GM19238 (cell line): ENCODE data around the gene ENG.
"Not testable (repeated sequence)": the region's sequence is repeated elsewhere in the genome, so short reads cannot be mapped to it uniquely, and the experiment has no call there.

Source experiments
- DNase-seq: peaks from one replicate; pipeline ENCODE4 v3.0.0; 2011; ENCODE audit warnings: low spot score; ENCODE audit not compliant: insufficient read length

ENG gene

DNA sequence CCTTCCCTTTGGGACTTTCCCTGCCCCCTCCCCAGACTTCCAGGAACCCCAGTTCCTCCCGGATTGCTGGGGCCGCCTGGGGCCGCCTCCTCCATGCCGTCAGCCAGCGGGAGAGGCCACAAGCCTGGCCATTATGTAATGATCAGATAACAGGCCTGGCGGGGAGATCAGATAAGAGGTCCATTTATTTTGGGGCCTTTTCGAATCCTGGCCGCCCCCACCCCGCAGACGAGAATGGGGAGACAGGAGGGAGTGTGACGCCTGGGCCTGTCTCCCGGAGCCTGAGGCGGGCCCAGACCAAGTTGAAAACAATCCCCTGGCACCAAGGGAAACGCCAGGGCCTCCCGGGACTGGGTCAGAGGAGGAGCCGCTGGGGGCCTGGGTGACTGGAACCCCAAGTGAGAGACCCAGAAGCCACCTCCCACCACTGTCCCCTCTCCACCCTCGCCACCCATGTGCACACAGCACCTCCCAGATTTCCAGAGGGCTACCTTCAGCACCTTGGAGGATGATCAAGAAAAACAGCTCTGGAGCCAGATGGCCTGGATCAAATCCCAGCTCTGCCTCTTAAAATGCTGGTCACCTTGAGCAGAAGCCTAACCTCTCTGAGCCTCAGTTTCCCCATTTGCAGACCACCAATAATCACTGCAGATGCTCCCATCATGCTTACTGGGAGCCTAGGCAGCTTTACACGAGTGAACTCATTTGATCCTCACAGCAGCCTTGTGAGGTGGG lies 7.8 kb downstream of the ENG start:
- DNase-seq: no peak

DNA sequence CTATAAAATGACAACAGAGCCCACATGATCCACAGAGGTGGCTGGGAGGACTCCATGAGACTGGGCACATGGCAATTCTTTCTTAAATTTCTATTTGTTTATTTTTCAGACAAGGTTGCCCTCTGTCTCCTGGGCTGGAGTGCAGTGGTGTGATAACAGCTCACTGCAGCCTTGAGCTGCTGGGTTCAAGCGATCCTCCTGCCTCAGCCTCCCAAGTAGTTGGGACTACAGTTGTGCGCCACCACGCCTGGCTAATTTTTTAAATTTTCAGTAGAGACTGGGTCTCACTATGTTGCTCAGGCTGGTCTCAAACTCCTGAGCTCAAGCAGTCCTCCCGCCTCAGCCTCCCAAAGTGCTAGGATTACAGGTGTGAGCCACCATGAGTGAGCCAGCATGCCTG lies 8.8 kb downstream of the ENG start:
- DNase-seq: not testable (repeated sequence)

DNA sequence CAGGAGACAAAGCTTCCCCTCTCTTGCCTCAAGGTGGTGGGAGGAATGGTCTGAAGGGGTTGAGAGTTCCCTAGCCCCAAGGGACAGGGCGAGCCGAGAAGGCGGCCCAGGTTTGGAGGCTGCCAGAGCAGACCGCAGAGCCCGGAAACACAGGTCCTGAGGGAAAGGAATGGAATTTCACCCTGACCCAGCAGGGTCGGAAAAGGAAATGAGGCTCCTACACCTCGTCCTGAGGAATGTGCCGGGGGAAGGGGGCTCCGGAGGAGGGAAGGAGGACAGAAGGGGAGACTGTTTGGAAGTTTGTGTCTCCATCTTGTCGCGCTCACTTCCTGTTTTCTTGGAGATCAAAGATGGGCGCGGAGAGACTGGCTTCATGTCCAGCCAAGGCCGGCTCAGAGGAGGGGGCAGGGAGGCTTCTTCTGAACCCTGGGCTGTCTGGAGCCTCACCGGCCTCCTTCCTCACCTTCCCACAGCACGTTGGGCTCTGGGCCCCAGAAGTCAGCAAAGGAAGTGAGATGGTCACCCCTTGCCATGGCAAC lies 9.6 kb downstream of the ENG start:
- DNase-seq: no peak

GRCh38 chr9:127841087-127841835 lies 13.2 kb downstream of the ENG start:
- no peak for DNase-seq

DNA sequence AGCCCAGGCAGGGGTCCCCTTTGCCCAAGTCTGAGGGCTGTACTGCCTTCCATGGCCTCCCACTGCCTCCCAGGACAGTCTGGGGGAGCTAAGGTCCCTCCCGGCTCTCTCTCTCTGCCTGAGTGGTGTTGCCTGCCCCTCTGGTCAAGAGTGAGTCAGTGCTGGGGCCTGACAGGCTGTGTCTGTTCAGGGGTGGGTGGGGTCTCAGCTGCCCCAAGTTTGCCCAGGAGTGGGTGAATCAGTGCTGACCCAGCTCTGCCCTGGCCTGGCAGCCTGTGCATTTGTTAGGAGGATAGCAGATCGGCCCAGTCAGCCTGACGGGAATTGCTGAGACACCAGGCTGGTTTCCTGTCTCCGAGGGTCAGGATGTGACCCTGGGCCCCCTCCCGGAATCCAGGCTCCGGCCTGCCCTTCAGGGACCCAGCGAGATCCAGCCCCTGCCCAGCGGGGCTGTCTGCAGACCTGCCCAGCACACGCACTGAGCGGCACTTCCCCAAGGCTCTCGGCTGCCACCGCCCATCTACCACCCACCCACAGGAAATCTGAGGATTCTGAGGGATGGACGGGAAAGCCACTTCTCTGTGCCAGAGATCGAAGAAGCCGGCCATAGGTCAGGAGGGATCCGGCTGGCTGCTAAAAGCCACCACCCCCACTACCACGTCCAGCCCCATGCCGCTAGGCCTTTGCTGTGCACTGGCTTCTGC lies 15.9 kb downstream of the ENG start:
- no peak for DNase-seq

DNA sequence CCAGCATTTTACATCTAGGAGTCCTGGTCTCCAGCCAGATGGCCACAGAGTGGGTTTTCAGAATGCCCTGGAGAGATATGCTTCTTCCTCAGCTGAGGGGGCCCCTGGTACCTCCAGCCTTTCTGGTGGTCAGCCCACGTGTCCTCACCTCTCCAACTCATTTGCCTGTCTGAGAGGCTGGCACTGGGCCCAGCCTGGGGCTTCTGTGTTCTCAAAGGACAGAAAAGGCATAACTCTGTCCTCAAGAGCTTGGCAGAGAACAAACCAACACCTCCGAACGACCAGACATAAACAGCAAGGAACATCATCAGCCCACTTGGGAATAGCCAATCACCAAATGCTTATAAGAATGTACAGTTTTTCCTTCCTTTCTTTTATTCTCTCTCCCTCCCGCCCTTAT lies 17.1 kb downstream of the ENG start:
- no peak for DNase-seq

GRCh38 chr9:127836561-127836960 lies 17.9 kb downstream of the ENG start:
- not testable (repeated sequence) for DNase-seq

GRCh38 chr9:127835991-127836516 lies 18.4 kb downstream of the ENG start:
- DNase-seq: no peak

- no peak for DNase-seq
These were observed 20.9 kb downstream of the ENG start for GRCh38 chr9:127833555-127833954.

GRCh38 chr9:127832248-127832647 lies 22.2 kb downstream of the ENG start:
- DNase-seq: no peak

- DNase-seq: no peak
These were observed 25.1 kb downstream of the ENG start for GRCh38 chr9:127829205-127829906.

GRCh38 chr9:127828262-127829031 lies 26.0 kb downstream of the ENG start:
- DNase-seq: no peak

GRCh38 chr9:127826253-127826913 lies 28.1 kb downstream of the ENG start:
- no peak for DNase-seq

- no peak for DNase-seq
These were observed 29.0 kb downstream of the ENG start for GRCh38 chr9:127825319-127826051.

DNA sequence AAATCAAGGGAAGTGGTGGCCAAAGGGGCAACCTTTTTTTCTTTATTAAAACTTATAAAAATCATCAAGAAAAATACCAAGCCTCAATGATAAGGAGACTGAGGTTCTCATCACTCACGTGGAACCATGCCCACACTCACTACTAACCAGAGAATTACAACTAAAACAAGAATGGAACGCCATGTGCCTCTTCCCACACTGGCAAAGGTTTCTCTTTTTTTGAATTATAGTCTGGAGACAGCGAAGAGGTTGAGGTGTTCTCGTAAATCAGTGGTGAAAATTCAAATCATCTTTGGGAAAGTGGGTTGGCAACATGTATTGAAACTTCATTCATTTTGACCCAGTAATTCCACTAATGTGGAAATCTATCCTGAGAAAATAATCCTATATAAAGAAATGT lies 32.4 kb downstream of the ENG start:
- no peak for DNase-seq

DNA sequence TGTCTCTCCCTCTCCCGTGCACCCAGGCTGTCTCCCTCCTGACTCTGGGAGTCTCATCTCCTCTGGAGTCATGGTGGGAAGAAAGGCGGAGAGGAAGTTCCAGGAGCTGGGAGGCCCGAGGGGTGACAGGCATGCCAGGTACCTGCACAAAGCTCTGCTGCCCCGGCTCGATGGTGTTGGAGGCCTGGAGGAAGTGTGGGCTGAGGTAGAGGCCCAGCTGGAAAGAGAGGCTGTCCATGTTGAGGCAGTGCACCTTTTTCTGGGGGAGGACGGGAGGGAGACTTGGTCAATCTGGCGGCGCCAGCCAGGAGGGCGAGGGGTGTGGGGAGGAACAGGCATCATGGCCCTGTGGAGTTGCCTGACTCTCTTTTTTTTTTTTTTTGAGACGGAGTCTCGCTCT lies 35.9 kb downstream of the ENG start:
- no peak for DNase-seq

DNA sequence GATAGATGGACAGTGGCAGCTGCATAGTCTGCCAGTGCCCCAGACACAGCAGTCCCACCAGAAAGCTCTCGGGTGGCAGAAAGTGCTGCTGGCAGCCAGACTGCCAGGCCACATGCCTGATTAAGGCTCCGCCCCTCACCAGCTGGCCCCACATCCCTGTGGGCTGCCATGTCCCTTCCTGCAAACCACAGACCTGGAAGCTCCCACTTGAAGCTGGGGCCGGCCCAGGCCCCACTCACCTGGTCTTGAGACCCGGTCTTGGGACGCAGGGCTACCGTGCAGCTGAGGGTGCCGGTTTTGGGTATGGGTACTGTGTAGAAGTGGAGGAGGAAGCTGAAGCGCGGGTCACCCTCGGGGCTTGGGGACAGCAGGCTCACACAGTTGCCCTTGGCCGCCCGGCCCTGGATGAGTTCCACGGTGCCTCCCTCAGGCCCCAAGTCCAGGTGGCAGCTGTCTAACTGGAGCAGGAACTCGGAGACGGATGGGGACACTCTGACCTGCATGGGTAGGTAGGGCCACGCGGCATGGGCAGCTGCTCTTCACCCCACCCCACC lies 36.5 kb downstream of the ENG start:
- DNase-seq: no peak

GRCh38 chr9:127816728-127817127 lies 37.7 kb downstream of the ENG start:
- DNase-seq: no peak

GRCh38 chr9:127816362-127816725 lies 38.1 kb downstream of the ENG start:
- no peak for DNase-seq
